HG03039 (cell line): ENCODE data around the gene RAPGEF4.
"Not testable (repeated sequence)": the region's sequence is repeated elsewhere in the genome, so short reads cannot be mapped to it uniquely, and the experiment has no call there.

Source experiments
- ATAC-seq: cut with Tn5 transposase; IDR thresholded peaks from one replicate; pipeline ENCODE4 v1.9.1; 2021; ENCODE audit warnings: mild to moderate bottlenecking, moderate library complexity; ENCODE audit not compliant: unreplicated experiment

Gene RAPGEF4

GRCh38 chr2:173027181-173028128 is 291.8 kb downstream of the RAPGEF4 start:
- ATAC-seq, result peak; percentile 67

- no peak for ATAC-seq
Measured at GRCh38 chr2:173028141-173028540, 292.5 kb downstream of the RAPGEF4 start.

DNA sequence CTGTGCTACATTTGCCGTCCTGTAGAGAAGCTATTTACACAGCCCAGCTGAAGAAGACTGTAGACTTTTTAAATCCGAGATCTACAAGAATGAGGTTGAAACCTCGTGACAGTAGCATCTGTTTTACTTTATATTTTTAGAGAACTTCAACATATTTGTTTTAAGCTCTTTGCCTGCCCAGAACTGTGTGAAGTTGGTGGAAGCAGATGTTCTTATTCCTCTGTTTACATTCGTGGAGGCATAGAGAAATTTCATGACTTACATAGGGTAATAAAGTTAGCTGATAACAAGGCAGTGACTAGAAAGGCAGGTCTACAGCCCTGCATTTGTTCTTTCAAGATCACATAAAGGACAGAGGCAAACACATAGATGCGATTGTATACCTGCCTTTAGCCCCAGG is 293.0 kb downstream of the RAPGEF4 start:
- no peak for ATAC-seq

GRCh38 chr2:173030561-173031490 is 295.2 kb downstream of the RAPGEF4 start:
- ATAC-seq, result no peak

DNA sequence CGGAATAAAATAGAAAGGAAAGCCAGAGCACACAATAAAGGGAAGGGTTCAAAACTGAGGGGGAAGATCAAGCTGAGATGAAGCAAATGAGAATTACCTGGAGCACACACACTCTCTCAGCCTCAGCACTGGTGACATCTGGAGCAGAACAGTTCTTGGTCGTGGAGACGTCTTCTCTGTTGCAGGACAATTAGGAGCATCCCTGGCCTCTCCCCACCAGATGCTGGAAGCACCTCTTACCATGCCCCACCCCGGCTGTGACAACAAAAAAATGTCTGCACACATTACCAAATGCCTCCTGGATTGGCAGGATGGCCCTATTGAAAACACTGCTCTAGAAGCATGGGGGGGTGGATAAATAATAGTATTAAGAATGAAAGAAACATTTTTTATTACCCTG is 296.4 kb downstream of the RAPGEF4 start:
- no peak for ATAC-seq

DNA sequence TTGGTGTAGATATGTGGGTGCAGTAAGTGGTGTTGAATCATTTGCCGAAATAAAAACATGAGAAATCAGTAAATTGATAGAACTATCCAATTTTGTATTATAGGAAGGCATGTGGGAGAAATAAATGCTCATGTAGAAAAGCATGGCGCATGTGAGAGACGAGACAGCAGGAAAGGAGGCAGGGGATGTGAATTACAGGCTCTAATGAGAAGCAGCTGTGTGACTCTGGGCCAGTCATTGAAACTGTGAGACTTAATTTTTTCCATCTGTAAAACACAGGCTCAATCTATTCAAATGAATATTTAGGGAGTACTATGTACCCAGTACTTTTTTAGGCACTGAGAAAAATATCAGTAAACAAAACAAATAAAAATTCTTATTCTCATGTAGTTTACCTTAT is 297.4 kb downstream of the RAPGEF4 start:
- ATAC-seq, result no peak

- ATAC-seq, result no peak
Measured at GRCh38 chr2:173034143-173034542, 298.5 kb downstream of the RAPGEF4 start.

DNA sequence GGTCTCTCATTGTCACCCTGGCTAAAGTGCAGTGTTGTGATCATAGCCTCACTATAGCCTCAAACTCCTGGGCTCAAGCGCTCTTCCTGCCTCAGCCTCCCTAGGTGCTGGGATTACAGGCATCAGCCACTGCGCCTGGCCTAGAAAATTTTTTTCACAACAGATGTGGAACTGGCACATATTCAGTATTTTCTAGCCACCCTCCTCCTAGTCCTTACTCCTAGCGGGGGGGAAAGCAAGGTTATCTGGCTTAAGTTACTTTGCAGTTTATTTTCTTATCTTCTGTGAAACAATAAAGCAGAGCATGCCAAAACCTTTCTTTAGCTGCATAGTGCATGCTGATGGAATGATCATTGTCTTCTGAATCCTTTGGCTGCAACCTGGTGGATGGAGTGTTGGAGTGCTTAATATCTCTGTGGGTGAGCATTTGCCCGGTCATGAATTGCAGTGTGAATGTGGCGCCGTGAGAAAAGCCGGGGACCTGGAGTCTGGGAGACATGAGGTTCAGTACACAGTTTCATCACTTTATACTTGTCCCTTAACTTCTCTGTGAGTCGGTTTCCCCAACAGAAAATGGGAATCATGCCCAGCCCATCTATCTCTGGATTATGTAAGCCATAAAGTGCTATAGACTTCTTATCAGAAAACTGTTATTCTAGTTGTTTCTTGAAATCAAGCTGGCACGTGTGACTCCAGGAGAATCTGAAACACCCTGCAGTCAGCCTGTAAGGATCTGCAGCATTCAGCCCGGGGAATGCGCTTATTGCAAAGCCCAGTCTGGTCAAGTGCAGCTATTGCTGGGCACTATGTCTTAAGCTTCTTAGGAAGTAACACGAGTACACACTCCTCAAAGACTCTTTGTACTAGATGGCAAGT is 301.8 kb downstream of the RAPGEF4 start:
- ATAC-seq, result no peak

GRCh38 chr2:173038257-173038656 is 302.6 kb downstream of the RAPGEF4 start:
- not testable (repeated sequence) for ATAC-seq

GRCh38 chr2:173040729-173041128 is 305.1 kb downstream of the RAPGEF4 start:
- no peak for ATAC-seq

DNA sequence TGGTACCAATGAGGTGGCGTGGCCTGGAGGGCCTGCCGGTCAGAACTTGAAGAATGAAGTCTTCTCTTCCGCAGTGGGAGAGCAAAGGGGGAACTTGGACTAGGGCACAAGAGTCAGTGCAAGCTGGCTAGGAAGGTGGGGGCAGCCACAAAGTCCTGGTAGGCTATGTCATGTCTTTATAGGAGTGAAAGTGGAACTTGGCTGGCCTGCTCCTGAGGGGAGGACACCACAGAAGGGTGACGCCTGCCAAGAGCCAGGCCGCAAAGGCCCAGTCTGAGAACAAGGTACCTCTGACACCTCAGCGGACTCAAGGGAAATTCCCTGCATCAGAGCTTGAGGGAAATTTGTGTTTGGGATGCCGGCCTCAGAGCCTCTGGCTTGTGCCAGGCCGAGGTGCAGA is 307.8 kb downstream of the RAPGEF4 start:
- ATAC-seq, result no peak

DNA sequence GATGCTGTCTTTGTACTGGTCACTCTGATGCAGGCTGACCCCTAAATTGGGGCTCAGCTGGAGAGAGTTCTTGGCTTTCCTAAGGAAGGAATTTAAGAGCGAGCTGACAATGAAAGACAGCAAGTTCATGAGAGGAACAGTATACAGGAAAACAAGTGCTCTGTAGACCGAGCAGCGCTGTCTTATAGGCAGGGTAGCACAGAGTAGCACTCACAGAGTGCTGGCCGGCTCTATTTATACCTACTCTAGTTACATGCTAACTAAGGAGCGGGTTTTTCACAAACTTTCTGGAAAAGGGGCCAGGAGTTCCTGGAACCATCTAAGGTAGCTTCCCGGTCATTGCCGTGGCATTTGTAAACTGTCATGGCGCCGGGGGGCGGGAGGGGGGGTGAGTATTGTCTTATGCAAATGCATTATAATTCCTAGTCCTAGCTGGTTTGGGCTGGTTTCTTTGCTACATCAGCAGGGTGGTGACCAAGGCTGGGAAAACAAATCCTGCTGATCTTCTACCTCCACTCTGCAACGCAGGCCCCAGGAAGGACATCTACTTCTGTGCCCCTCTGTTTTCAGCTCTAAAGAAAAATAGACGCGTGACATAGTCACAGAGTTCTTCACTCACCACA is 308.4 kb downstream of the RAPGEF4 start:
- ATAC-seq, result no peak

- no peak for ATAC-seq
Measured at GRCh38 chr2:173044686-173045085, 309.0 kb downstream of the RAPGEF4 start.

GRCh38 chr2:173045181-173045580 is 309.5 kb downstream of the RAPGEF4 start:
- no peak for ATAC-seq

DNA sequence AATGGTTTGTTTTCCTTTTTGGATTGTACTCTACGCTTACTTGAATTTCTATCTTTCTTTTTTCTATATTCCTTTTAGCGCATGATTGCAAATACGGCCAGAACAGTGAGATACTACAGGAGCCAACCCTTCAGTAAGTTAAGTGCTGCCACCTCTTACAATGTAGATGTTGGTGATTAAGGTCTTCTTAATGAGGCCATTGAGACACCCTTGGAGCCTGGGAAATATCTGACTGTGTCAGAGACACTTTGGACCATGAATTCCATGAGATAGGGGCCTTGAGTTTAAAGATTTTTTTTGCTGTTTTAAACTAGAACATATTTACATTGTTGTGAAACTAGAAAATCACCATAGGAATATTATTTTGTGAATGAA is 312.9 kb downstream of the RAPGEF4 start:
- ATAC-seq, result no peak

DNA sequence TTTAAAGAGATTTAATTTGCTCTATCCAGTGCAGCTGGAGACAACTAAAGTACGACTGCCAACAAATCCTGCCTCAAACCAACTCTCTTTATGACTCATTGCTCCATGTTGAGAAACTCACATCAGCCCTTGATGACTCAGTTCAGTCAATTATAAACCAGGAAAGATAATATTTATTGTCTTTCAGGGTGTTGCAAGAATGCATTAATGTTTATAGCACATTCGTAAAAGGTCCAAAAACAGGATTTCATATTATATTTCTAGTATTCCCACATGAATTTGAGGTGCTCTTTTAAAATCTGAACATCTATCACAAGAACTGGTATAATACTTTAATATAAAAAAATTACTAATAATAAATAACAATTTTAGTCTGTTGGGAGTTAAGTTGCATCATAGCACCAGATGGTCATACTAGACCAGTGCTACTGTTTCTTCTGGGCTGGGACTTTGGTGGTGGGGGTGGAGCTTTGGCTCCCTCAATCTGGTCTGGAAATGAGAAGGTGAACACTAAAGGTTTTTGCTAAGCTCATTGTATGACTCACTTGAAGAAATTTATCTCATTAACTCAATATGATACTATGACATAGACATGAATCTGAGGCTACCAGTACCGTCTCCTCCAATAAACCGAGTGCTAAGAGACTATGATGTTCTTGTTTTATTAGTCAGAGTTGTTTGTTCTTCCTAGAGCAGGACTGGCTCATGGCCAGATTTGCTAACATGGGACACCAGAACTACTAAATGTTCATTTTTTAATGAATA is 313.4 kb downstream of the RAPGEF4 start:
- peak; percentile 78 for ATAC-seq

DNA sequence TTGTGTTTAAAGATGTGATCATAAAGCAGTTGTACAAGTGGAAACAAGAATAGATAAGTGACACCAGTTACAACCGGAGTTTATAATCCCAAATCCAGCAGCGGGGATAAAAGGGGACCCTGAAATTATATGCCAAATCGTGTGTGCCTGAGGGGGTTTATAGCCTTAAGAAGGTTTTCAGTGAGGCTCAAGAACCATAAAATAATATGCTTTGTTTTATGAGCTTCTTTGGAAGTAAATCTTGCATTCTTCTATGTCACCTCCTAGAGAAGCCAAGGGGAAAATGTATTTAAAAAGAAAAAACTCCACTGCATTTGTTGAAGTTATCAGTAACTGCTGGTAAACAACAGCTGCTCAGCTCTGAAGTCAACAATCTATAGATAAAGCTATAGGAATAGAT is 314.2 kb downstream of the RAPGEF4 start:
- no peak for ATAC-seq

GRCh38 chr2:173050684-173051083 is 315.0 kb downstream of the RAPGEF4 start:
- ATAC-seq, result no peak

DNA sequence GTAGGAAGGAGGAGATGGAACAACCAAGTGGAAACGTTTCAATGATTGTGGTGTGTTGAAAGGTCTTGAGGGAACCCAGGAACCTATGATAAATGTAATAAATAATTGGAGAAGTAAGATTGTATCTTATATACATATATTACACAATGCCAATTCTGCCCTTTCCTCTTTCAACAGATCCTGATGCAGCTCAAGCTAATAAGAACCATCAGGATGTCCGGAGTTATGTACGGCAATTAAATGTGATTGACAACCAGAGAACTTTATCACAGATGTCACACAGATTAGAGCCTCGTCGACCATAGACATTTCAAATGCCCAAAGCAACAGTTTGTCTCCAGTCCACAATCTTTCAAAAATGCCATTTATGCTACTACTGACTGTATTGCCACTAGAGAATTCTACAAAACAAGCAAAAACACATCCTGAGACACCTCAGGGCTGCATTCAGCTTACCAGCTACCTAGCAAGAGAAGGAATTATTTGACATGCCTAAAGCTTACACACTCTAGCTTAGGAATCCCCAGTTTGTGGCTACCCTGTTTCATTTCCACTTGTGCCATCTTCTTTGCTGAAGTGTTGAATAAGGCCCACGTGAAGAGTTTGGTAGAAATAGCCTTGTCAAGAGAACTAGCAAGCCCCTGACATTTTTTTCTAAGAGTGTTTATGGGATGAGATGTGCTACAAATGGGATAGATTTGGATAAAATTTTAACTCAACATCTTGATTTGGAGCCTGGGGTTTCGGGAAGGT is 316.0 kb downstream of the RAPGEF4 start:
- no peak for ATAC-seq
